Stimulated activated naive CD8-positive, alpha-beta T cell treated with anti-CD3 and anti-CD28 coated beads, Interleukin-15, Interleukin-2, amounts not matched to agents 100 U/mL and 50 U/mL, for 24 hours (primary cell): ENCODE results near the gene SLC22A4.

Source experiments
- ATAC-seq: fragments of 150-1000 bp; cut with Tn5 transposase; one replicate; pipeline ENCODE4 v1.10.0; 2021
- DNase-seq: peaks from one replicate; pipeline ENCODE4 v3.0.0; 2021

The SLC22A4 gene

DNA sequence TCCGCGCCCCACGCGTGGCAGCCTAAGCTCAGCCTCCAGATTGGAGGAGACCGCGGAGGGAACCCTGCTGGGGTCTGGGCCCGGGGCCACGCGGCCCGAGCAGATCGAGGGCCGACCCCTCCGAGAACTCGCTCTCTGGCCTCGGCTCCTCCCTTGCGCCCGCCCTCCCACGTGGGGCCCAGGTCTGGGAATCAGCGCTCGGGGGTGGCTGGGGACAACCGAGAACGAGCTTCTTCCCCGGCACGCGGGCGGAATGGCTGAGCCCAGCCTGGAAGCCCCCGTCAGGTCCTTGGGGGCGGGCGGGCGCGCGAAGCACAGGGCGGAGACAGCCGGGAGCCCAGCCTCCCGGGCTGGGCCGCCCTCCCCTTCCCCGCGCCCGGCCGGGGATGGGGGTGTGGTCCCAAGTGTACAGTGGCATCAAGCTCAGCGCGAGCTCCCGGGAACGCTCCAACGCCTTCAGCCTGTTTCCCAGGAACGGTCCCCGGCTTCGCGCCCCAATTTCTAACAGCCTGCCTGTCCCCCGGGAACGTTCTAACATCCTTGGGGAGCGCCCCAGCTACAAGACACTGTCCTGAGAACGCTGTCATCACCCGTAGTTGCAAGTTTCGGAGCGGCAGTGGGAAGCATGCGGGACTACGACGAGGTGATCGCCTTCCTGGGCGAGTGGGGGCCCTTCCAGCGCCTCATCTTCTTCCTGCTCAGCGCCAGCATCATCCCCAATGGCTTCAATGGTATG, at the start of gene SLC22A4:
Gene SLC22A4, plus strand, starts transcription at position 403 of the 736 bp plus-strand sequence. Its CDS starts 223 bp downstream, at position 626.
- ATAC-seq (peak; percentile 87), DNase-seq (peak; percentile 93)

DNA sequence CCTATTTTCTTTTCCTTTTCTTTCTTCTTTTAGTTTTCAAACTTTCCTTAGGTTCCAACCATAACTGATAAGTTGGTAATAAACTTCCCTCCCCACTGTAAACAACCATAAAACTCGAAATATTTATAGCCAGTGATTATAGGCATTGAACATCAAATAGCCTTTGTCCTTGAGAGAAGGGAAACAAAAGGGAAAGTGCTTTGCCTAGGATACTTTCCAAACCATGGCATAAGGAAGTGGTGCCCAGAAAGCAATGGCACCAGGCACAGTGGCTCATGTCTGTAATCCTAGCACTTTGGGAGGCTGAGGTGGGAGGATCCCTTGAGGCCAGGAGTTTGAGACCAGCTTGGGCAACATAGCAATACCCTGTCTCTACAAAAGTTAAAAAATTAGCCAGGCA, 48.6 kb upstream of the SLC22A4 start:
- no peak for ATAC-seq
- DNase-seq: no peak

DNA sequence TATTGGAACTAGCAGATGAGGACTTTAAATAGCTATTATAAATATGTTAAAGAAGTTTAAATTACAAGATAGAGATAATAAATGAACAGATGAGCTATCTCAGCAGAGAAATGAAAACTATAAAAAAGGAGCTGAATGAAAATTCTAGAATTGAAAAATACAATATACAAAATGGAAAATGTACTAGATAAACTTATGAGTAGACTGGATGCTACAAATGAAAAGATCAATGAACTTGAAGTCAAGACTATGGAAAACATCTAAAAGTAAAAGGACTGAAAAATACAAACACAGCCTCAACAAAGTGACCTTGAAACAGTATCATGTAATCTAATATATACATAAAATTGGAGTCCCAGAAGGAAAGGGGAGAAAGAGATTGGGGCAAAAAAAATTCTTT, 47.4 kb upstream of the SLC22A4 start:
- no peak for ATAC-seq

DNA sequence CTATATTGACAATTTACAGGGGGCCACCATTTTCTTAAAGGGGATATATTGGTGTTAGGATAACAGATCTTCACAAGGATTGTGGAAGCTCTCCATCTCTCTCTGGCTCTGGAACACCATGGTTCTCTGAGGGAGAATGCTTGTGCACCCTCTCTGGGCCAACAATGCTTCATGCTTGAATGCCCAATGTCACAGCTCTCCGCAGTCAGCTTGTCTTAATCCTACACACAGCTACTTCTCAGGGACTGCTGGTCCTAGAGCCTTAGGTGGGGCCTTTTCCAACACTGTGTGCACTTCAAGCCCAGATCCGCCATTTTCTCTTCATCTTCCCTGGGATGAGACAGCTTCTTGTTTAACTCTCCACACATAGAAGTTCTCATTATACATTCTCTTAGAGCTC, 43.6 kb upstream of the SLC22A4 start:
- DNase-seq (no peak), ATAC-seq (no peak)

More for the DNA sequence above, 47.4 kb upstream of the SLC22A4 start:
- DNase-seq: no peak

DNA sequence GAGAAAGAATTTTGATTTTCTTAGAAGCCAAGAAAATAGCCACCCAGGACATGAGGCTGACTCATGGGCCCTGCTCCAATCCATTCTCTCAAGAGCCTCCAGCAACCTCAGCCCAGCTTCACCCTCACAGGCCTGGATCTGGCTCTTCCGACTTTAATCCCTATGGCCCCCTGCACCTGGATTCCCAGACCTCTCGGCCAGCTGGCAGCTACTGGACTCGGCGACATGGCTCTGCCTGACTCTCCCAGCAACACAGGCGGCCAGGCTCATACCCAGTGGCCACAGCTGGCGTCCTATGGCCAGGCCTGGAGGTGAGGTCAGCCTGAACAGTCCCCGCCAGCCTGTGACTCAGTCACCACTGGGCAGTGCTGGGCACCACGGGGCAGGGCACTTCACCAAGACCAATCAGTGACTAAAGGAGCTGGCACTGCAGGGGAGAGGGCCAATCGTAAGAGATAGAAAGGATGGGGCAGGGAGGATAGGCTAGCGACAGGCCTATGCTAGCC, 42.9 kb upstream of the SLC22A4 start:
- ATAC-seq: no peak
- no peak for DNase-seq

DNA sequence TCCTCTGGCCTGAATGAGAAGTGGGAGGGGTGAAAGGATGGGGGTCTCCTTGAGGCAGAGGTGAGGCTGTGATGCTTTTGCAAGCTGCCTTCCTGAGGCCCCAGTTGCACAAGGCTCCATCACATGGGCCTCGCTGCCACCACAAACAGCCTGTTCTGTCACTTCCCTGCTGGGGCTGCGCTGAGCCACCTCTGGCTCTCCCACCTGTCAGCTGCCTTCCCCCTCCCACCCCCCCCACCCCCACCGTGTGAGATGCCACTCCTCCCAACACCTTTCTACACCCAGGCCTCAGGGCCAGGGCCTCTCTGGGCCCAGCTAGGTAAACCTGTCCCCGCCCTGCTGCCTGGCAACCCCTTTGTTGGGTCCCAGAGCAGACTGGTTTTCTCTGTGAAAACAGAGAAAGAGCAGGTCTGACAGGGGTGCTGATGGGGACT, 41.2 kb upstream of the SLC22A4 start:
- ATAC-seq (no peak), DNase-seq (no peak)

DNA sequence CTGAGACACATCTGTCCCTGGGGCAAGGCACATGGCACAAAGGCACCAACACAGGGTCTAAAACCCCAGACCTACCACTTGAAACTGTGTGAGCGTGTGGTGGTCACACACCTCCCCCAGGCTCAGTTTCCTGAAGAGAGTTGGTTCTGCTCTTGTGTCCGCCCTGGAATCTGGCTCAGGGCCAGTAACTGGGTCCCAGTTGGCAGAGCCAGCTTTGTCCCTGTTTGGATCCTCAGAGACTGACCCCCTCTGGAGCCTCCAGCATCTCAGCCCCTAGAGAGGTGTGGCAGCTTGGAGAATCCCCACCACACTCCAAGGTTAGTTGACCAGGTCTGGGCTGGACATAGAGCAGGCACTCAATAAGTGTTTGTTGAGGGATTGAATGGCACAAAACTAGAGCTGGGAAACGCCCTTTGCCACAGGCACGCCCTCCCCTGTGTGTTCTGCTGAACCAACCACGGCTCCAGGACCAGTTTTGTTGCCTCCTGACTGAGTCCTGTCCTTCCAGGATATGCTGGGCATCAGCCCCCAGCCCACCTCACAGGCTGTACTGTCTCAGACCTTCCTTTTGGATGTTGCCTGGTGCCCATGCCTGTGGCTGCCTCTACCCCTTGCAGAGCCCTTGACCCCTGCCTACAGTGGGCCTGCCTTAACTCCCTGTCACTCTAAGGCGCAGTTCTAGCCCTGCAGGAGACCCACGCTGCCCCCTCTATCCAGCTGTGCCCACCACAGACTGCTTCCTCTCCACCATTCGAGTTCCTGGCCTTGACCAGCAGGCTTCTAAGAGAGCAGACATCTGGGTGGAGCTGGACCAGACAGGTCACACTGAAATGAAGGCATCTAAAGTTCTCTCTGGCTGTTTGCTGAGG, 40.5 kb upstream of the SLC22A4 start:
- ATAC-seq (no peak), DNase-seq (no peak)

DNA sequence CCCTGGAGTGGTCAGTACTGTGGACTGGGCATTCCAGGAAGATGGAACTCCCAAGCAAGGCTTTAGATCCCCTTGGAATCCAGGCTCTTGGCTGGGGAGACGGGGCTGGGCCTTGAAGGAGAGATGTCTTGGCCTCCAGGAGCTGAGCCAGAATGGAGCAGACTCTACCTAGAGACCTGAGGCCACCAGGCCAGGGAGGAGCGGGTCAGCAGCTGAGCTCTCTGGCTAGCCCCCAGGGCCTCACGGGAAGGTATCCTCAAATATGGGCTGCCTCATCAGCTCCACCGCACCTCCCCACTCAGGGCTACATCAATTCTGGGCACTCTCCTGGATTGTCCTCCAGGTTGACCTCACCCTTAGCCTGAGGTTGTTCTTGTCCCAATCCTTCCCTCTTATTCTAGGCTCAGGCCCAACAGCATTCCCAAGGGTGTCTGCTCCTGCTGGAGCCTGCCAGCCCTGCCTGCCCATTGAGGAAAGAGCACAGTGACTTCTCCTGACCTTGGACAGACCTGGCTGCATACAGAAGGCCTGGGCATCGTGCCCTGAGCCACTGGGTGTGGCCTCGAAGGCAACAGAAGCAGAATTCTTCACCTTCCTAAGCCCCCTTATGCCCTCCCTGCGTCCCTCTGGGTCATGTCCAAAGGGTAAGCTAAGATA, 39.7 kb upstream of the SLC22A4 start:
- DNase-seq (no peak), ATAC-seq (no peak)

DNA sequence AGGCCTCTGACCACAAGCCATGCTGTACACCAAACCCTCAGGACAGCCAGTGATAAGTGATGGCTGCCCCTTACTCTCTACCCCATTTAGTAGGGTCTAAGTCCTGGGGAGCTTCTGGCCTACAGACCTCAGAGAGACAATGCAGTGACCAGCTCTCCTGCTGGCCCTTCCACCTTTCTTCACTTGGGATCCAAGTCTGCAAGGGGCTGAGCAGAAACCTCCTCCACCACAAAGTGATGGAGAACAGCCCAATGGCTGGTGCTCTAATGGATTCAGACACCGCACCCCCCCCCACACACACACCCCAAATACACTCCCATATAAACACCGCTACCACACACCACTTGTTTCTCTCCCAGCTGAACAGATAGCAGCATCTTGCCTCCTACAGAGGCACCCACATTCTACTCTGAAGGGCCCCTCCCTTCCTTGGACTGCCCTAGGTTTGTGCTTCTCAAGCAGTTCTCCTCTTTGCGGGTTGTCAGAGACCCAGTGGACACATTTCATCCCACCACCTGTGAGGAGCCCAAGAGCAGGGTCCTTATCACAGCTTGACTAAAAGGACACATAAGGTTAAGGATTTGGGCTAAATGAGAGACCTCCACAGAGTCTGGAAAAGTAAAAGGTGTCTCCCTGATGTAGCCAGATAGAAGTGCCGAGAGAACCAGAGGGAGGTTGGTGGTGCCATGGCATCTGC, 38.0 kb upstream of the SLC22A4 start:
- no peak for DNase-seq

DNA sequence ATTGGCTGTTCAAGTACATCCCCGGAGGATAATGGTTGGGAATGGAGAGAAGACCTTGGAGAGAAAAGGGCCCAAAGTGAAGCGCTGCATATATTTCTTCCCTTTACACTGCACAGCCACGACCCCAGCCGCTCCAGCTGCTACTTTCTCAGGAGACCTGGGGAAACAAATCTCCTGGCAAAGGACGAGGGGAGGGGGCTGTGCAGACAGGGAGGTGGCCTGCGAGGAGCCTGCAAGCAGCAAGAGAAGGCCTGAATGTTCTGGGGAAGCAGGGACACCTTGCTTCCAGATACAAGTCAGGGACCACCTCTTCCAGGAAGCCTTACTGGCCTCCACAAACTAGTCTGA, 37.4 kb upstream of the SLC22A4 start:
- no peak for DNase-seq
- no peak for ATAC-seq

More for the DNA sequence above, 38.0 kb upstream of the SLC22A4 start:
- no peak for ATAC-seq

DNA sequence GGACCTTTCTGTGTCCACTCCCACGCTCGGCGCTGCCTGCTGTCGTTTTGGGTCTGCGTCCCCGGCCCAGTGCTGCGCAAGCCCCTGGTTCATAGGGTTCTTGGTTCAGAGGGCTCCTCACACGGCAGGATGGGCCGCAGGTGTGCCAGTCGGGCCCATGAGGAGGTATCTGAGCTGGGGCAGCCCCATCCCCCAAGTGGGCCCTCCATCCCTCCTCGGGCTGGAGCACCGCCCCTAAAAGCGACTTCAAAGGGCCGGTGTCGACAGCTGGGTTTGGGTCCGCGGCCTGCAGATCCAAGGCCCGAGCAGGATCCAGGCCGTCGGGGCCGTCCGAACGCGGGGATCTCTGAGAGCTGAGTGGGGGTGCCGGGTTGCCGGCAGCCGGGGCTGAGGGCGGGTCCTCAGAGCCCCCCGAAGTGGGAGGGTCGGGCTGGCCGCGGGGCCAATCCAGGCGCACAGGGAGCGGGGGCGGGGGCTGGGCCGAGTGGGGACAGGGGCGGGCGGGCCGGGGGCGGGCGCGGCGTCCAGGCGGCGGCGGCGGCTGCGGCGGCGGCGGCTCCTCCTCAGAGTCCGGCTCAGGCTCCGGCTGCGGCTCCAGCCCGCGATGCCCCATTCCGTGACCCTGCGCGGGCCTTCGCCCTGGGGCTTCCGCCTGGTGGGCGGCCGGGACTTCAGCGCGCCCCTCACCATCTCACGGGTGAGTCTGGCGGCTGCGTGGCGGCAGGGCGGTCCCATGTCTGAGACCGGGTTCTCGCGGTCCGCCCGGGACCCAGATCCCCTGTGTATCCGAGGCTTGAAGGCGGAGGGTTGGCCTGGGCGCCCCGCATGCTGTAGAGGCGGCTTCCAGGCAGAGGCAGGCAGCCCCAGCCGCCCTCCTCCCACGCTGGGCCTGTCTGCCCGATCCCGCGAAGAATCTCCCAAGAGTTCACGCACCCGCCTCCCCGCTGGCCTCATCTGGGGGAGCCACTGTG, 36.8 kb upstream of the SLC22A4 start, which contains the start of gene PDLIM4:
Gene PDLIM4, plus strand, starts transcription at position 566 of the 971 bp plus-strand sequence. Its CDS starts 39 bp downstream, at position 605.
- DNase-seq (no peak), ATAC-seq (no peak)

DNA sequence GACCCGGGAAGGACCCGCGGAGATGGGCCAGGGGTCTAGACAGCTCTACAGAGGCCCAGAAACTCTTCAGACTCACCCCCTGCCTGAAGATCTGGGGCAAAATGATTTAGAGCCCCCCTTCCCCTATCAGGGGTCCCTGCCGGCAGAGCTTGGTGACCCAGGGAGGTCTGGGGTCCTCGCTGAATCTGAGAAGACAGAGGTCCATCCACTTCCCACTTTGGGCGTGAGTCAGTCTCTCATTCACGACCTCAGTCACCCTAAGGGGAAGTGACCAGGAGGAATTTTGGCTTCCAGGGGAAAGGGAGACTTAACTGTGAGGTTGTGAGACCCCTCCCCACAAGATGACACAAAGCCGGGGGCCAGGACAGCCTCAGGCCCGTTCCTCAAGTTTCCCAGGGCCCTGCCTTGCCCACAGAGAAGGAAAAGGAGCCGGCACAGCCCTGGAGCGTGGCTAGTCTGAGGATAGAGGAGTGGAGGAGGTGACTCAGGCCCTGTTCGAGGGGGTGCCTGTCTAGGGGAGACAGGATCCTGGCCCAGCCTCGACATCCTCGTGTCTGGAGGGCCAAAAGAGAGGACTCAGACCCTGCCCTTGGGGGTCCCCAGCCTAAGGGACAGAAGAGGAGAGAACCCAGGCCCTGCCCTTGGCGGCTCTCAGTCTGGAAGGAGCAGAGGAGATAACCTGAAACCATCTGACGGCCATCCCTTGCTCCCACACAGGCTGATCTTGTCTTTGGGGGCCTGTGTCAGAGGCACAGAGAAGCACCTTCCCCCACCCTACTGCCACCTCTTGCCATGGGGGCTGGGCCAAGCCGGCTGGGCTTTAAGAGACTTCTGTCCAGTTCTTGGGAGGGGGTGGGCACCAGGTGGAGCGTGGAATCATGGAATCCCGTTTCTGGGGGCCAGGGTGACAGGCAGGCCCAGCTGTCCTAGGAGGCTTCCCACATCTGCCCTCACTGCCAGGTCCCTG, 35.8 kb upstream of the SLC22A4 start:
- ATAC-seq (no peak), DNase-seq (no peak)

DNA sequence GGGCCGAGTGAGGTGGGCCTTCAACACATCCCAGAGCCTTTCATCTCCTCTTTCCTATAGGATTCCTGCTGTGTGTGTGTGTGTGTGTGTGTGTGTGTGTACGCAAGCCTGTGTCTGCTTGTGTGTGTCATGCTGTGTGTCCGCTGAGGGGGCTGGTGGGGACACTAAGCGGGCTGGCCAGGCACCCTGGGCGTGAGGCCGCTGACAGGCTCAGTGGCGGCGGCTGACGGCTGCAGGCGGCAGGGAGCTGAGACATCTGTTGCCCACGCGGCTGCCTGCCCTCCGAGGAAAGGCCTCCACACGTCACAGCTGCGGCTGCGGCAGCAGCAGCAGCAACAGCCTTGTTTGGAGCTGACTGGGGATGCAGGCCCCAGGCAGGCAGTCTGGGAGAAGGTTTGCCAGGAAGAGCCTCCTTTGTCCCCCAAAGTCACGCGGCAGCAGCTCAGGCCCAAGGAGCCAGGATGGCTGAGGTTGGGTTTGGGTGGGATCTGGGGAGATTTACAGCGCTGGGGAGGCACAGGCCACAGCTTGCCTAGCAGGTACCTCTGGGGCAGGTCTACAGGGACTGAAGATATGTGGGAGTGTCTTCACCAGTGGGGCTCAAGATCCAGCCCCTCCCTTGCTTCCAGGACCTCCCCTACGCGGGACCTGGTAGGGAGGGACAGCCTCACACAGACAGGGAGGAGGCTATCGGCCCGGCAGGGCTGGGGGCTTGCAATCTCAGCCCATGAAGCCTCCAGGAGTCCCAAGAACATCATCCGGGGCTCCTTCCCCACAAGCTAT, 34.9 kb upstream of the SLC22A4 start:
- ATAC-seq (no peak), DNase-seq (no peak)

DNA sequence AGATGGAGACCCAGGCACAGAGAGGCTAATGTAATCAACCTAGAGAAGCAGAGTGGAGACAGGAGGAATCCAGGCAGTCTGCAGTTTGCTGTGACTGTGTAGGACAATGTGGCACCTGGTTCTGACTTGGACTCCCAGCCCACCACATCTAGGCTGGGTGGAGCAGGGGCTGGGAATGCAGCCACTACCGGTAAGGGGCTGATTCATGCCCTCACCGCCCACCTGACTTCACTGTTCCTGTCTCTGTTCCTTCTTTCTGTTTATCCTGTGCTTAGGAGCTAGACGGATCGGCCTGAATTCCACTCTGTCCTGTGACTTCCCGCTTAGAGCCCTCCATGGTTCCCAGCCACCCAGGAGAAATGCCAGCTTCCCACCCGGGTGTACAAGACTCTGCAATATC, 34.1 kb upstream of the SLC22A4 start:
- ATAC-seq (no peak), DNase-seq (no peak)

DNA sequence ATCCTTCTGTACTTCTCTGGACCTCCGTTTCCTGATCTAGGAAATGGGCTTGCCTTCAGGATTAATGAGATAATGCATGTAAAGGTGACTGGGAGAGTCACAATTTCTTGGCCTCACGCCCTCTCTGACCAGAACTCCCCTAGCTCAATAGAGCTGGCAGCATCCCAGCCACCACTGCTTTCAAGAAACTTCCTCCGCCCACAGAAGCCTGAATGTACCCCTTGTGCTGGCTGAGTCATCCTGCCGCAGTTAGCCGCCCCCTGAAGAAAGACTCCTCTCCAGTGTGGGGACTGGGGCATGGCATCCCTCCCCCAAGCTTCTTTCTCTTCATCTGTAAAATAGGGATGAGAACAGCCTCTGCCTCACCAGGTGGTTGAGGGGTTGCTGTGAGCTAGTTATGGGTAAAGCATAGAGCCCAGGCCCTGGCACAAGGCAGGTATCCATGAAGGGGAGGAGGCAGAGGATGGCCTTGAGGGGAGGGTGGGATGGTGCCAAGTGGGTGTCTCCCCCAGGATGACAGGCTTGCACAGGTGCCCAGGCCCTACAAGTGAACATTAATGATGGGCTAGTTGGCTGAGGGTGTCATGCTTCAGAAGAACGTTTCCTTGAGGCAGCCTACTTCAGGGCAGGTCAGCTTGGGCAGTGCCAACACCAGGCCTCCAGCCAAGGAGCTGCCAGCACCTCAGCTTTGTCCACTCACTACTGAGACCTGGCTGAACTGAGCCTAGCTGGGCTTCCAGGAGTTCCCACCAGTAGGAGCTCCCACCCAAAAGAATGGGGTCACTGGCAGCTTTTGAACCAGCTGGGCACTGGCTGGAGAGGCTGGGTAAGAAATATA, 33.3 kb upstream of the SLC22A4 start:
- peak; percentile 60 for ATAC-seq
- peak; percentile 78 for DNase-seq

DNA sequence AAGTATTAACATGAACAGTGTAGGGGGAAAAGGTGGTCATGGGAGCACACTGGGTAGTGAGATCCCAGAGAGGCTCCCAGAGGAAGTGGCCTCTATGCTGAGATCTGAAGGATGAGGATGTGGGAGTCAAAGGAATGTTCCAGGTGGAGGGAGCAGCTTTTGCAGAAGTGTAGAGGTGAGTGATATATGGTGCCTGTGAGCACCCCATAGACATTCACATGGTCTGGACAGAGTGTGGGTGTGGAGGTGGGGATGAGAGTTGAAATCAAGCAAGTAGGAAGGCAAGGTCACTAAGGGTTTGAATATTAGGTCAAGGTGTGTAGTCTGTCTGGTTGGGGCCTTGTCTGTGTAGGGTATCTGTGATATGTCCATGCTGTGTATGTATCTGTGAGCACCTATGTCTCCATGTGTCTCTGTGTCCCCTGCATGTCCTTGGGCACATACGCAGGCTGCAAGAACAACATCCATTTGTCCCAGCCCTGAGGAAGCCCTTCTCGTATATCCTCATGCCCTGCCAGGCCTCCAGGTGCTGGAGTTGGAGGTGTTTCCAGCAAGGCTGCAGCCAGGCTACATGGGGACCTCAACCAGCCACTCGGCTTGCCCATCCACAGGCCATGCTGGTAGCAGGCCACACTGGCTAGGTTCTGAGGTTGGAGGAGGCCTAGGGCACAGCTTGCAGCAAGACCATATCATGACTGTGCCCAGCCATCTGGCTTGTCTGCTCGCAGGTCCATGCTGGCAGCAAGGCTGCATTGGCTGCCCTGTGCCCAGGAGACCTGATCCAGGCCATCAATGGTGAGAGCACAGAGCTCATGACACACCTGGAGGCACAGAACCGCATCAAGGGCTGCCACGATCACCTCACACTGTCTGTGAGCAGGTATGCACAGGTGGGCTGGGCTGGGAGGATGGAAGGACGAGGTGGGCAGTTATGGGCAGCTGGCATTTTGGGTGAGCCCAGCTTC, 32.0 kb upstream of the SLC22A4 start:
- ATAC-seq: no peak
- DNase-seq: no peak
